K562 (cell line): ENCODE data around the gene CCL4. TPM values are rescaled to one million over a fixed set of nuclear protein-coding genes. Genes with fewer than 3 reads are reported as not detected.

Experiments
- ATAC-seq: fragments of 200-7000 bp; cut with Tn5 transposase; 3 replicates; pipeline ENCODE4 v1.9.1; 2020; ENCODE audit warnings: moderate library complexity
- BruUV-seq: library from RNA; stranded (reverse); fragments of 400-500 nt; replicated peaks from 2 replicates; lab custom pipeline; 2021; lab: Mats Ljungman, UMichigan
- CTCF ChIA-PET: fragments of 300-600 bp; formaldehyde crosslinking; extraction: SDS; loops from one replicate; lab custom pipeline; 2021; ENCODE audit warnings: low intra/inter-chr PET ratio; lab: Yijun Ruan, JAX
- POLR2A ChIA-PET: fragments of 300-600, 350-650 bp; sonication (Branson Sonifier 250); formaldehyde crosslinking; extraction: SDS; loops from one replicate; lab custom pipeline; 2021; ENCODE audit warnings: antibody characterized with exemption, inconsistent platforms; lab: Yijun Ruan, JAX
- DNase-seq, 4 experiments: peaks; one replicate each; pipeline versions ENCODE4 v3.0.0 to v3.0.0-alpha.2; 2011 to 2018; ENCODE audit warnings: low spot score in 3 of 4, mixed read lengths in 3 of 4; ENCODE audit errors: extremely low read depth in 1 of 4
- FAIRE-seq: peaks from 2 replicates; lab custom pipeline; 2011; peaks lifted over from hg19 to GRCh38; lab: Jason Lieb, UNC
- H2AFZ ChIP-seq: 2 replicates; pipeline ENCODE4 v1.6.0; 2011; ENCODE audit warnings: low read depth, low read length, control low read depth, inconsistent platforms
- H3K27ac ChIP-seq: fragments of 200-600 bp; 3 replicates; pipeline ENCODE4 v1.8.0; 2011; ENCODE audit warnings: low read depth, mild to moderate bottlenecking, control low read depth, inconsistent platforms, low read length, moderate library complexity, mixed read lengths; ENCODE audit errors: extremely low read depth
- H3K27me3 ChIP-seq, 2 experiments: fragments of 300-600 bp in 1 of 2; 2 replicates in 1 of 2; 3 replicates in 1 of 2; pipeline versions ENCODE4 v1.6.0 to v1.8.0; 2011; ENCODE audit warnings: inconsistent platforms in 2 of 2, low read length in 2 of 2, mild to moderate bottlenecking in 1 of 2, mixed read lengths in 1 of 2, moderate library complexity in 1 of 2; ENCODE audit not compliant: control insufficient read depth in 2 of 2, insufficient read depth in 2 of 2
- H3K36me3 ChIP-seq: fragments of 300-600 bp; 3 replicates; pipeline ENCODE4 v1.8.0; 2011; ENCODE audit warnings: mild to moderate bottlenecking, low read length, inconsistent platforms; ENCODE audit not compliant: control insufficient read depth, insufficient read depth
- H3K4me1 ChIP-seq, 2 experiments: fragments of 200-600 bp in 1 of 2; replicated peaks in 1 of 2; 2 replicates in 1 of 2; 3 replicates in 1 of 2; pipeline versions ENCODE4 v1.5.1 to v1.8.0; 2011; ENCODE audit warnings: inconsistent platforms in 2 of 2, low read length in 2 of 2, mild to moderate bottlenecking in 1 of 2, mixed read lengths in 1 of 2, moderate library complexity in 1 of 2; ENCODE audit not compliant: control insufficient read depth in 2 of 2, insufficient read depth in 2 of 2
- H3K4me2 ChIP-seq: 2 replicates; pipeline ENCODE4 v1.6.1; 2011; ENCODE audit warnings: low read length, control low read depth, inconsistent platforms, mixed read lengths; ENCODE audit not compliant: insufficient read depth
- H3K4me3 ChIP-seq: fragments of 200-600 bp; sonication (generic), shearing (Covaris generic); 2 replicates; pipeline ENCODE4 v1.5.1; 2016; ENCODE audit warnings: control low read depth, inconsistent platforms
- H3K79me2 ChIP-seq: fragments of 200-600 bp; 3 replicates; pipeline ENCODE4 v1.8.0; 2011; ENCODE audit warnings: low read length, inconsistent platforms; ENCODE audit not compliant: control insufficient read depth, insufficient read depth
- H3K9ac ChIP-seq, 2 experiments: 2 replicates each; pipeline versions ENCODE4 v1.6.0 to v1.6.1; 2011; ENCODE audit warnings: low read depth in 2 of 2, low read length in 2 of 2, control low read depth in 1 of 2, inconsistent platforms in 1 of 2, mild to moderate bottlenecking in 1 of 2, mixed read lengths in 1 of 2; ENCODE audit not compliant: insufficient read depth in 1 of 2
- H3K9me1 ChIP-seq: one replicate; pipeline ENCODE4 v1.6.0; 2011; ENCODE audit warnings: inconsistent platforms, mild to moderate bottlenecking, low read length, moderate library complexity; ENCODE audit not compliant: control insufficient read depth, insufficient read depth
- H3K9me3 ChIP-seq: replicated peaks from 2 replicates; pipeline ENCODE4 v1.5.1; 2011; ENCODE audit warnings: low read depth, low read length, inconsistent platforms; ENCODE audit not compliant: control insufficient read depth, insufficient read depth
- H4K20me1 ChIP-seq: replicated peaks from 2 replicates; pipeline ENCODE4 v1.6.1; 2011; ENCODE audit warnings: low read length, inconsistent platforms, mixed read lengths; ENCODE audit not compliant: control insufficient read depth, insufficient read depth
- CREM ChIP-seq: IDR thresholded peaks from 2 replicates; pipeline ENCODE4 v1.6.1; 2014; ENCODE audit warnings: antibody characterized with exemption, low read depth
- ETV6 ChIP-seq, 3 experiments: fragments of 150-350 bp in 1 of 3; sonication (generic) in 1 of 3; formaldehyde crosslinking in 1 of 3; IDR thresholded peaks; 2 replicates each; pipeline versions ENCODE4 v1.6.1 to v1.8.0; 2014 to 2022; ENCODE audit warnings: borderline replicate concordance in 2 of 3, low read depth in 2 of 3, antibody characterized with exemption in 1 of 3, low read length in 1 of 3, mild to moderate bottlenecking in 1 of 3, missing genetic modification reagents in 1 of 3
- MAFF ChIP-seq: IDR thresholded peaks from 2 replicates; pipeline ENCODE4 v1.6.1; 2012; ENCODE audit warnings: low read length, improper control_type of control experiment
- NELFE ChIP-seq: IDR thresholded peaks from 2 replicates; pipeline ENCODE4 v1.6.1; 2011; ENCODE audit warnings: mild to moderate bottlenecking; ENCODE audit not compliant: insufficient read depth, insufficient read length
- NONO ChIP-seq, 2 experiments: fragments of 200-400 bp in 1 of 2; fragments of 450-650 bp in 1 of 2; formaldehyde crosslinking in 1 of 2; IDR thresholded peaks; 2 replicates each; pipeline ENCODE4 v1.6.1; 2017; ENCODE audit warnings: low read depth in 2 of 2, mild to moderate bottlenecking in 2 of 2, moderate library complexity in 2 of 2, low read length in 1 of 2
- PHB2 ChIP-seq: fragments of 450-650 bp; IDR thresholded peaks from 2 replicates; pipeline ENCODE4 v1.6.1; 2017; ENCODE audit warnings: low read depth
- TAF7 ChIP-seq: fragments of 450-650 bp; IDR thresholded peaks from 2 replicates; pipeline ENCODE4 v1.6.1; 2016; ENCODE audit warnings: missing genetic modification characterization, missing compliant biosample characterization
- TARDBP ChIP-seq: fragments of 450-650 bp; IDR thresholded peaks from 2 replicates; pipeline ENCODE4 v1.6.1; 2016
- ZFX ChIP-seq: sonication (generic); formaldehyde crosslinking; IDR thresholded peaks from 2 replicates; pipeline ENCODE4 v1.8.0; 2022; ENCODE audit warnings: mild to moderate bottlenecking, missing genetic modification reagents, moderate library complexity
- ZNF445 ChIP-seq: fragments of 250-450 bp; sonication (Bioruptor Pico); IDR thresholded peaks from 2 replicates; pipeline ENCODE4 v1.4.0; 2020; ENCODE audit warnings: low read depth, mild to moderate bottlenecking, moderate library complexity
- ZNF75A ChIP-seq: fragments of 450-650 bp; formaldehyde crosslinking; IDR thresholded peaks from 2 replicates; pipeline ENCODE4 v1.4.0; 2020; ENCODE audit warnings: mild to moderate bottlenecking
- WGBS: fragments of 100-300 bp; shearing (Covaris generic); methylation state at CpG from one replicate; pipeline ENCODE4 v1.1.6; 2016; ENCODE audit warnings: low coverage, mixed read lengths; ENCODE audit not compliant: insufficient coverage; ENCODE audit errors: missing lambda C conversion rate; 5-methylcytosine and 5-hydroxymethylcytosine counted together
- in situ Hi-C: fragments of 300-500 bp; cut with MboI; formaldehyde crosslinking; loops from 4 replicates; pipeline ENCODE4 v1.15.0; 2018; ENCODE audit warnings: inconsistent platforms, mixed read lengths
- intact Hi-C: fragments of 100-400 bp; cut with micrococcal nuclease; formaldehyde crosslinking; loops from 2 replicates; pipeline ENCODE4 v1.14.2; 2022
- polyA plus RNA-seq, 8 experiments: library from polyadenylated mRNA; depleted of rRNA in 4 of 8; stranded (reverse) in 5 of 8; unstranded in 3 of 8; fragments of >200 nt; fragmentation: Nextera tagmentation in 2 of 8; fragmentation: Illumina TruSeq in 1 of 8; extraction: Ambion mirVana in 2 of 8; extraction: Trizol in 1 of 8; gene quantifications; 2 replicates each; pipeline versions ENCODE4 v1.2.1 to v1.2.3, GENCODE V29; 2011 to 2014; ENCODE audit warnings: inconsistent platforms in 1 of 8, missing spikeins in 1 of 8
- total RNA-seq, 7 experiments: library from RNA; depleted of rRNA in 6 of 7; stranded (reverse); fragments of >200 nt in 6 of 7; fragmentation: Illumina TruSeq in 2 of 7; extraction: Trizol in 2 of 7; gene quantifications; 2 replicates each; pipeline versions ENCODE4 v1.2.1 to v1.2.3, GENCODE V29; 2011 to 2021; ENCODE audit warnings: low replicate concordance in 1 of 7
- TF ChIP-seq, protein P1 (sequence below): sonication (generic); formaldehyde crosslinking; IDR thresholded peaks from 2 replicates; pipeline ENCODE4 v1.8.1; 2023; ENCODE audit warnings: missing genetic modification reagents, mild to moderate bottlenecking, borderline replicate concordance

CCL4 gene
- total and polyA plus RNA-seq, 9 of the 15 experiments (the other 6 are each of a cell fraction or from before 2014, with no cell fraction given) = 0.91 TPM; not detected in 8

DNA sequence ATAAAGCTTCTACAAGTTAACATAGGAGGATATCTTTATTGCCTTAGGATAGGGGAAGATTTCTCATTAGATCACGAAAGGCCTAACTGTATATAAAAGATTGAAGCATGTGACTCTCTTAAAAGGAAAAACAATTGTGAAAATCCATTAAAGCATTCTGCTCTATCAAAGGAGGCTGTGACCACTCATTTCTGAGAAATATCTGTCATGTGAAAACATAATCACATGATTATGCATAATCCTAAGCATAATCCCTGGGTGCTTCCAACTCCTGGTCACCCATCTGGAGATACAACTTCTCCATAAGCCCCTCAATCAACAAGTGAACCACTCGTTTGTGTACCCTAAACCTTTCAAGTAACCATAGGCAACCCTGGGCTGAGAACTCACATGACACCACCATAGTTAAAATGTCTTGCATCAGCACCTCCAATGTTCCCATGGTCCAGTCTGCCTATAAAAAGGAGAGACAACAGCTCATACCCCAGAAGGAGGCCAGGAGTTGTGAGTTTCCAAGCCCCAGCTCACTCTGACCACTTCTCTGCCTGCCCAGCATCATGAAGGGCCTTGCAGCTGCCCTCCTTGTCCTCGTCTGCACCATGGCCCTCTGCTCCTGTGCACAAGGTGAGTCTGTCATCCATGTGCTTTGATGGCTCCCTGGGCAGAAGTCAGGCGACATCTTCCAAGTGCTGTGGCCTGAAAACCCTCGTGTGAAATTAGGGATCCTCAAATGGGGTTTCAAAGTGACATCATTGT is 39.7 kb upstream of the CCL4 start, which contains the start of gene CCL18:
Gene CCL18 (plus strand): TSS at position 487 of the 756 bp plus-strand sequence. CDS start 71 bp downstream, at position 558.
- BruUV-seq = no TSS peak
- whole genome bisulfite sequencing = 0% methylated on average over 5 of the region's 5 CpGs
- no peak within 1 kb of the TSS for H2AFZ ChIP-seq
- no peaks in the 10 kb centered on the region for H3K9me3 ChIP-seq
- no peak within 1 kb of the TSS for H3K4me2 ChIP-seq
- H3K36me3 ChIP-seq = no peaks in the 10 kb centered on the region
- POLR2A ChIA-PET = no interaction called here
- no peak within 1 kb of the TSS for H3K27ac ChIP-seq
- no peaks in the 10 kb centered on the region for H3K9me1 ChIP-seq
- in situ Hi-C loops (no loop called here), intact Hi-C loops (no loop called here)
- H3K27me3 ChIP-seq = peaks cover 0 to 4% of the 10 kb centered on the region in 2 experiments; a peak in 2 of 5 replicates
- H3K4me3 ChIP-seq = no peak within 1 kb of the TSS
- ATAC-seq (no peak), FAIRE-seq (no peak)
- no peaks in the 10 kb centered on the region; a peak in 1 of 5 replicates for H3K4me1 ChIP-seq
- no peak within 1 kb of the TSS for H3K9ac ChIP-seq
- CTCF ChIA-PET = no interaction called here
- H4K20me1 ChIP-seq = no peaks in the 10 kb centered on the region
- TF ChIP-seq CREM (no peak), ZFX (no peak), TARDBP (no peak), PHB2 (no peak), MAFF (no peak), NONO (IDR thresholded peaks at IDR 0.05; ENCODE audit: low read depth in 2 of 2, low read length in 1 of 2) (no peak), ZNF445 (CRISPR knock-in tag) (no peak), ZNF75A (CRISPR knock-in tag) (no peak), ETV6 (IDR thresholded peaks at IDR 0.05; ENCODE audit: borderline replicate concordance in 1 of 2, low read depth in 2 of 2, low read length in 1 of 2) (no peak), ETV6 (CRISPR knock-in tag; IDR thresholded peaks at IDR 0.05; ENCODE audit: borderline replicate concordance) (no peak), TAF7 (tag) (no peak), NELFE (no peak)
- TF ChIP-seq, protein P1, sequence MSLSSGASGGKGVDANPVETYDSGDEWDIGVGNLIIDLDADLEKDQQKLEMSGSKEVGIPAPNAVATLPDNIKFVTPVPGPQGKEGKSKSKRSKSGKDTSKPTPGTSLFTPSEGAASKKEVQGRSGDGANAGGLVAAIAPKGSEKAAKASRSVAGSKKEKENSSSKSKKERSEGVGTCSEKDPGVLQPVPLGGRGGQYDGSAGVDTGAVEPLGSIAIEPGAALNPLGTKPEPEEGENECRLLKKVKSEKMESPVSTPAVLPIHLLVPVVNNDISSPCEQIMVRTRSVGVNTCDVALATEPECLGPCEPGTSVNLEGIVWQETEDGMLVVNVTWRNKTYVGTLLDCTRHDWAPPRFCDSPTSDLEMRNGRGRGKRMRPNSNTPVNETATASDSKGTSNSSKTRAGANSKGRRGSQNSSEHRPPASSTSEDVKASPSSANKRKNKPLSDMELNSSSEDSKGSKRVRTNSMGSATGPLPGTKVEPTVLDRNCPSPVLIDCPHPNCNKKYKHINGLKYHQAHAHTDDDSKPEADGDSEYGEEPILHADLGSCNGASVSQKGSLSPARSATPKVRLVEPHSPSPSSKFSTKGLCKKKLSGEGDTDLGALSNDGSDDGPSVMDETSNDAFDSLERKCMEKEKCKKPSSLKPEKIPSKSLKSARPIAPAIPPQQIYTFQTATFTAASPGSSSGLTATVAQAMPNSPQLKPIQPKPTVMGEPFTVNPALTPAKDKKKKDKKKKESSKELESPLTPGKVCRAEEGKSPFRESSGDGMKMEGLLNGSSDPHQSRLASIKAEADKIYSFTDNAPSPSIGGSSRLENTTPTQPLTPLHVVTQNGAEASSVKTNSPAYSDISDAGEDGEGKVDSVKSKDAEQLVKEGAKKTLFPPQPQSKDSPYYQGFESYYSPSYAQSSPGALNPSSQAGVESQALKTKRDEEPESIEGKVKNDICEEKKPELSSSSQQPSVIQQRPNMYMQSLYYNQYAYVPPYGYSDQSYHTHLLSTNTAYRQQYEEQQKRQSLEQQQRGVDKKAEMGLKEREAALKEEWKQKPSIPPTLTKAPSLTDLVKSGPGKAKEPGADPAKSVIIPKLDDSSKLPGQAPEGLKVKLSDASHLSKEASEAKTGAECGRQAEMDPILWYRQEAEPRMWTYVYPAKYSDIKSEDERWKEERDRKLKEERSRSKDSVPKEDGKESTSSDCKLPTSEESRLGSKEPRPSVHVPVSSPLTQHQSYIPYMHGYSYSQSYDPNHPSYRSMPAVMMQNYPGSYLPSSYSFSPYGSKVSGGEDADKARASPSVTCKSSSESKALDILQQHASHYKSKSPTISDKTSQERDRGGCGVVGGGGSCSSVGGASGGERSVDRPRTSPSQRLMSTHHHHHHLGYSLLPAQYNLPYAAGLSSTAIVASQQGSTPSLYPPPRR (CRISPR knock-in tag) = no peak
- TF ChIP-seq, all 486 proteins: peak for 0
- no peaks in the 10 kb centered on the region for H3K79me2 ChIP-seq
- DNase-seq = no peak
